ENCODE measurements around the gene ANKS1B.

DNA sequence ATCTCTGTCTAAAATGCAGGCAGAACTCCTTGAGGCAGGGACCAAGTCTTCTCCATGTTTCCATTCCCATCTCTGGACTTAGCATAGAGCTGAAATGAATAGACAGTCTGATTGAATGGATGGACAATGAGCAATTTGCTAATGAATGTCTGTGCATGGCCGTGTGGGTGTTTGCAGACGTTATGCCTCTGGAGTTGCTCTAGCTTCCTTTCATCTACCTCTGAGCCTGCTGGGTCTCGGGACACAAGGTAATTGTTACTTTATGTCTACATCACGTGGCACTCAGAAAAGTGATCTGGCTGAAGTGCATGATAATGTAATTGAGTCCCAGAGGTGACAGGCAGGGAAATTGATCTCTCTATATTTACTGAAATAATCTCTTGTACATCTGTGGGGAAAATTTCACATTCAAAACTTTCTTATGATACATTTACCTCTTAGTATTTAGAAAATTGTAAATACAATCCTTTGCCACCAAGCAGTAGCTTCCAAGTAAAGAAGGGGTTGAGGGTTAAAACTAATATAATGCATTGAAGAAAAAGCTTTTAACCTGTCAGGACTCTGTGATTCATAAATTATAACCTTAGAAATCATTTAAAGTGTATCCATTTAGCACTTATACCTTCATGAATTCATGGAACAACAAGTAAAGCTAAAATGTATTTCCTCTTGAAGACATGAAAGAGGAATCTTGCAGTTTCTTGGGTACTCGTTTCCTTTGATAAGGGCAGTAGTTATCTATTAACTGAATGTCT is 915.6 kb downstream of the ANKS1B start:
- no peak for TF ChIP-seq GATA2 (IDR thresholded peaks at IDR 0.05; ENCODE audit: low read depth, low read length)
- no peak for TF ChIP-seq GATA3 (IDR thresholded peaks at IDR 0.05; ENCODE audit: low read depth, low read length)

Measured in SH-SY5Y (cell line).